Measurements from ENCODE around the gene HSD3B7.

HSD3B7 gene

DNA sequence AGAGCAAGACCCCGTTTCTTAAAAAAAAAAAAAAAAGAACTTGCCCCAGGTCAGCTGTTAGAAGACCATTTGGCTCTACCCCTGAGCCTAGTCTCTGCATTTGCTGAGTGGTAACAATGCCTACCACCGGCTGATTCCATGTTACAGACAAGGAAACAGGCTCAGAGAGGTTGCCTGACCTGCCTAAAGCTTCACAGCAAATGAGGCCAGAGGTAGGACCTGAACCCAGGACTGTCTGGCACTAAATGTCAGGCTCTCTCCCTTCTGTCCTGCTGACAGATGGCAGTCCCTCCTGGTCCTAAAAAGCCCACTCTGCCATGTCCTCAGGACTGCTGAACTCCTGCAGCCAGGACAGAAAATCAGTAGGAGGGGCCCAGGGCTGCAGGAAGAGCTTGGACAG is 19.7 kb downstream of the HSD3B7 start:
- Histone ChIP-seq H3K4me1 (ENCODE audit: insufficient read depth, low read length, severe bottlenecking) (no peaks in the 10 kb centered on the region), H3K27me3 (ENCODE audit: insufficient read depth, low read length) (0 out of 2 replicates have a peak, but pooled peaks cover 12% of the 10 kb centered on the region), H3K27ac (ENCODE audit: low read depth, low read length, poor library complexity, severe bottlenecking) (no peak overlapping the region), H3K9ac (ENCODE audit: low read length) (no peak overlapping the region), H3K4me2 (ENCODE audit: low read length) (no peak overlapping the region), H2AFZ (ENCODE audit: low read length) (no peak overlapping the region), H3F3A (ENCODE audit: insufficient read depth, low read length) (no peaks in the 10 kb centered on the region), H3K9me3 (ENCODE audit: low read length) (no peaks in the 10 kb centered on the region), H4K20me1 (ENCODE audit: insufficient read depth, low read length) (no peaks in the 10 kb centered on the region), H3K9me2 (ENCODE audit: low read depth, low read length) (no peaks in the 10 kb centered on the region), H3K4me3 (ENCODE audit: low read depth, low read length, poor library complexity, severe bottlenecking) (no peak overlapping the region), H3K36me3 (ENCODE audit: insufficient read depth, low read length) (no peaks in the 10 kb centered on the region), H3K79me2 (ENCODE audit: insufficient read depth, low read length) (no peaks in the 10 kb centered on the region)
- TF ChIP-seq, protein P1, sequence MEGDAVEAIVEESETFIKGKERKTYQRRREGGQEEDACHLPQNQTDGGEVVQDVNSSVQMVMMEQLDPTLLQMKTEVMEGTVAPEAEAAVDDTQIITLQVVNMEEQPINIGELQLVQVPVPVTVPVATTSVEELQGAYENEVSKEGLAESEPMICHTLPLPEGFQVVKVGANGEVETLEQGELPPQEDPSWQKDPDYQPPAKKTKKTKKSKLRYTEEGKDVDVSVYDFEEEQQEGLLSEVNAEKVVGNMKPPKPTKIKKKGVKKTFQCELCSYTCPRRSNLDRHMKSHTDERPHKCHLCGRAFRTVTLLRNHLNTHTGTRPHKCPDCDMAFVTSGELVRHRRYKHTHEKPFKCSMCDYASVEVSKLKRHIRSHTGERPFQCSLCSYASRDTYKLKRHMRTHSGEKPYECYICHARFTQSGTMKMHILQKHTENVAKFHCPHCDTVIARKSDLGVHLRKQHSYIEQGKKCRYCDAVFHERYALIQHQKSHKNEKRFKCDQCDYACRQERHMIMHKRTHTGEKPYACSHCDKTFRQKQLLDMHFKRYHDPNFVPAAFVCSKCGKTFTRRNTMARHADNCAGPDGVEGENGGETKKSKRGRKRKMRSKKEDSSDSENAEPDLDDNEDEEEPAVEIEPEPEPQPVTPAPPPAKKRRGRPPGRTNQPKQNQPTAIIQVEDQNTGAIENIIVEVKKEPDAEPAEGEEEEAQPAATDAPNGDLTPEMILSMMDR (IDR thresholded peaks at IDR 0.05; ENCODE audit: low read length): no peak
- TF ChIP-seq EZH2 (IDR thresholded peaks at IDR 0.05; ENCODE audit: borderline replicate concordance, low read length): no peak

DNA sequence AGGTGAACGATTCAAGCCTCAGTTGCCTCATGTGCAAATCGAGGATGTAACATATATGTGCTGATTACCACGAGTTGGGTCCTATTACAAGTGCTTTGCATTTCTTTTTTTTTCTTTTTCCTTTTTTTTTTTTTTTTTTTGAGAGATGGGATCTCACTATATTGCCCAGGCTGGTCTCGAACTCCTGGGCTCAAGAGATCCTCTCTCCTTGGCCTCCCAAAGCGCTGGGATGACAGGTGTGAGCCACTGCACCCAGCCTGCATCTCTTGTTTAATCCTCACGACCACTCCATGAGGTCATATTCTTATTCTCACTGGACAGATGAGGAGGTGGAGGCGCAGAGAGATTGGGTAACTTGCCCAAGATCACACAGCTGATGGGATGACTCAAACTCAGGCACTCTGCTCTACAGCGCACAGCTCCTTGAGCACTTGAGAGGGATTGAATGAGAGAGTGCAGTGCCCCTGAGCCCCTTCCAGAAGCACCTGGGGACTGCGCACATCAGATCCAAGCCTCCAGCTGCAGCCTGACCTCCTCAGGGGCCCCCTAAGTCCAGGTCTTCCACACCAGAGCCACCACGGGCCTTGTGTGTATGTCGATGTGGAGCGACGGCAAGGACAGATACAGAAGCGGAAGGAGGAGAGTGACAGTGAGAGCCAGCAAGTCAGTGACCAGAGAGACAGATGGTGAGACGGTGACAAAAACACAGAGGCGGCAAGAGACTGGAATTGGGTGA is 20.5 kb downstream of the HSD3B7 start:
- Histone ChIP-seq H3F3A (ENCODE audit: insufficient read depth, low read length) (no peaks in the 10 kb centered on the region), H3K4me2 (ENCODE audit: low read length) (no peak overlapping the region), H3K36me3 (ENCODE audit: insufficient read depth, low read length) (no peaks in the 10 kb centered on the region), H4K20me1 (ENCODE audit: insufficient read depth, low read length) (no peaks in the 10 kb centered on the region), H3K9me2 (ENCODE audit: low read depth, low read length) (no peaks in the 10 kb centered on the region), H3K4me1 (ENCODE audit: insufficient read depth, low read length, severe bottlenecking) (no peaks in the 10 kb centered on the region), H2AFZ (ENCODE audit: low read length) (no peak overlapping the region), H3K27ac (ENCODE audit: low read depth, low read length, poor library complexity, severe bottlenecking) (no peak overlapping the region), H3K79me2 (ENCODE audit: insufficient read depth, low read length) (no peaks in the 10 kb centered on the region), H3K27me3 (ENCODE audit: insufficient read depth, low read length) (0 out of 2 replicates have a peak, but pooled peaks cover 14% of the 10 kb centered on the region), H3K9me3 (ENCODE audit: low read length) (no peaks in the 10 kb centered on the region), H3K4me3 (ENCODE audit: low read depth, low read length, poor library complexity, severe bottlenecking) (no peak overlapping the region), H3K9ac (ENCODE audit: low read length) (no peak overlapping the region)
- no peak for TF ChIP-seq EZH2 (IDR thresholded peaks at IDR 0.05; ENCODE audit: borderline replicate concordance, low read length)
- TF ChIP-seq, protein P1 (IDR thresholded peaks at IDR 0.05; ENCODE audit: low read length): no peak

DNA sequence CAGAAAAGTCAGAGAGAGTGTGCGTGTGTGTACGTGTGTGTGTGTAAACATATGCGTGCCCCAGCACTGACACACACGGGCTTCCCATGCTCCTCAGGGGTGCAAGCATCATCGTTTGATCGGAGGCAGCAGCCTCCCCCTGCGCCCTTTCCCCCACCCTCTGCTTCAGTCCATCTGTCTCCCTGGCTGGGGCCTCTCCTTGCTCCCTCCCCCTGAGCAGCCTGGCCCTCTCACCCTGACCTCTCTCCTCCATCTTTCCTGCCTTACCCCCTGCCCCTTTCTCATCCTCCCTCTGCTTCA is 21.0 kb downstream of the HSD3B7 start:
- no peaks in the 10 kb centered on the region for H4K20me1 ChIP-seq (ENCODE audit: insufficient read depth, low read length)
- no peak overlapping the region for H2AFZ ChIP-seq (ENCODE audit: low read length)
- no peak for TF ChIP-seq EZH2 (IDR thresholded peaks at IDR 0.05; ENCODE audit: borderline replicate concordance, low read length)
- TF ChIP-seq, protein P1 (IDR thresholded peaks at IDR 0.05; ENCODE audit: low read length): no peak
- H3K27ac ChIP-seq (ENCODE audit: low read depth, low read length, poor library complexity, severe bottlenecking): no peak overlapping the region
- H3K9me3 ChIP-seq (ENCODE audit: low read length): no peaks in the 10 kb centered on the region
- no peaks in the 10 kb centered on the region for H3K4me1 ChIP-seq (ENCODE audit: insufficient read depth, low read length, severe bottlenecking)
- no peaks in the 10 kb centered on the region for H3K9me2 ChIP-seq (ENCODE audit: low read depth, low read length)
- H3K27me3 ChIP-seq (ENCODE audit: insufficient read depth, low read length): peaks cover 15% of the 10 kb centered on the region; the same call in 1 of the 2 replicates
- H3K36me3 ChIP-seq (ENCODE audit: insufficient read depth, low read length): no peaks in the 10 kb centered on the region
- H3K79me2 ChIP-seq (ENCODE audit: insufficient read depth, low read length): no peaks in the 10 kb centered on the region
- no peaks in the 10 kb centered on the region for H3F3A ChIP-seq (ENCODE audit: insufficient read depth, low read length)
- no peak overlapping the region for H3K4me2 ChIP-seq (ENCODE audit: low read length)
- no peak overlapping the region for H3K4me3 ChIP-seq (ENCODE audit: low read depth, low read length, poor library complexity, severe bottlenecking)
- H3K9ac ChIP-seq (ENCODE audit: low read length): no peak overlapping the region
